ENCODE results near the gene PNKD.

GRCh38 chr2:218238887-218239286 is 31.4 kb upstream of the PNKD start:
- TF ChIP-seq CTCF (IDR thresholded peaks at IDR 0.05; ENCODE audit: insufficient read depth, low read length, poor library complexity, severe bottlenecking) (no peak), EZH2phosphoT487 (conservative IDR thresholded peaks at IDR 0.05; ENCODE audit: low read length) (no peak)

Data from SU-DHL-6 (cell line).